T-cell (primary cell): ENCODE results near the gene TGM4. TPM values are rescaled to one million over a fixed set of nuclear protein-coding genes. Genes with fewer than 3 reads are reported as not detected.

Source experiments
- ATAC-seq, 4 experiments: fragments of 200-7000 bp in 3 of 4; fragments of 150-1000 bp in 1 of 4; cut with Tn5 transposase; replicated peaks in 1 of 4; 1 replicate in 3 of 4; 2 replicates in 1 of 4; pipeline ENCODE4 v1.10.0; 2021; ENCODE audit warnings: moderate library complexity in 3 of 4, mild to moderate bottlenecking in 2 of 4, moderate number of reproducible peaks in 1 of 4
- CTCF ChIA-PET, 2 donors: fragments of 300-600 bp; sonication (Branson Sonifier 250); formaldehyde crosslinking; loops; one replicate each; lab custom pipeline; 2022; ENCODE audit warnings: antibody characterized with exemption in 2 of 2; lab: Charles Lee
- POLR2A ChIA-PET, 2 donors: fragments of 300-600 bp; sonication (Branson Sonifier 250); formaldehyde crosslinking; loops; one replicate each; lab custom pipeline; 2022; ENCODE audit warnings: antibody characterized with exemption in 2 of 2; lab: Charles Lee
- DNase-seq, 35 experiments: peaks; one replicate each; pipeline versions ENCODE4 v3.0.0 to v3.0.0-alpha.2; 2013 to 2023
- H3K27ac ChIP-seq: one replicate; pipeline ENCODE4 v1.5.1; 2013; ENCODE audit warnings: low read length
- H3K27me3 ChIP-seq, 2 experiments: replicated peaks in 1 of 2; 1 replicate in 1 of 2; 2 replicates in 1 of 2; pipeline versions ENCODE4 v1.6.1 to v1.7.0; 2013; ENCODE audit warnings: low read length in 1 of 2, mixed read lengths in 1 of 2; ENCODE audit not compliant: control insufficient read depth in 2 of 2, insufficient read depth in 2 of 2; ENCODE audit errors: extremely low read depth in 1 of 2
- H3K36me3 ChIP-seq, 2 donors: 1 replicate in 1 of 2; 2 replicates in 1 of 2; pipeline versions ENCODE4 v1.6.1 to v1.7.0; 2013; ENCODE audit warnings: low read length in 1 of 2; ENCODE audit not compliant: control insufficient read depth in 2 of 2, insufficient read depth in 1 of 2; ENCODE audit errors: extremely low read depth in 1 of 2
- H3K4me1 ChIP-seq, 2 experiments: 1 replicate in 1 of 2; 2 replicates in 1 of 2; pipeline versions ENCODE4 v1.6.1 to v1.7.0; 2013; ENCODE audit warnings: low read length in 2 of 2, mixed read lengths in 1 of 2; ENCODE audit not compliant: insufficient read depth in 2 of 2, control insufficient read depth in 1 of 2; ENCODE audit errors: extremely low read depth in 1 of 2
- H3K4me3 ChIP-seq, 2 donors: 1 replicate in 1 of 2; 2 replicates in 1 of 2; pipeline versions ENCODE4 v1.5.1 to v1.7.0; 2013; ENCODE audit warnings: mild to moderate bottlenecking in 2 of 2, low read length in 1 of 2, moderate library complexity in 1 of 2; ENCODE audit not compliant: control insufficient read depth in 1 of 2; ENCODE audit errors: extremely low read depth in 1 of 2
- H3K9me3 ChIP-seq: 2 replicates; pipeline ENCODE4 v1.7.0; 2013
- H3K27ac Mint-ChIP-seq, 2 donors: one replicate each; pipeline ENCODE4 v1.8.0; 2020 to 2021; ENCODE audit warnings: mild to moderate bottlenecking in 2 of 2, mixed read lengths in 2 of 2
- H3K27me3 Mint-ChIP-seq, 2 donors: one replicate each; pipeline ENCODE4 v1.8.0; 2021 to 2022; ENCODE audit warnings: mixed read lengths in 2 of 2
- H3K36me3 Mint-ChIP-seq: one replicate; pipeline ENCODE4 v1.8.0; 2021; ENCODE audit warnings: mixed read lengths
- H3K4me1 Mint-ChIP-seq, 3 donors: one replicate each; pipeline ENCODE4 v1.8.0; 2020 to 2022; ENCODE audit warnings: mixed read lengths in 3 of 3, mild to moderate bottlenecking in 1 of 3
- H3K4me3 Mint-ChIP-seq, 3 donors: one replicate each; pipeline ENCODE4 v1.8.0; 2020 to 2022; ENCODE audit warnings: mild to moderate bottlenecking in 3 of 3, mixed read lengths in 3 of 3, moderate library complexity in 3 of 3
- H3K9me3 Mint-ChIP-seq, 3 donors: one replicate each; pipeline ENCODE4 v1.8.0; 2020 to 2022; ENCODE audit warnings: mixed read lengths in 3 of 3
- WGBS: methylation state at CpG from one replicate; pipeline ENCODE4 v1.1.5; 2013; ENCODE audit warnings: missing lambda C conversion rate; ENCODE audit not compliant: insufficient coverage; 5-methylcytosine and 5-hydroxymethylcytosine counted together
- total RNA-seq, 35 experiments: library from RNA in 6 of 35; stranded (reverse) in 6 of 35; fragments of 120-200 nt in 1 of 35; gene quantifications; one replicate each; pipeline versions ENCODE4 v1.2.1 to v1.2.4 and lab custom pipeline; 2013 to 2026

The TGM4 gene
- total RNA-seq = not detected
- not detected for total RNA-seq (2013)
- 0 to 0.34 (median 0) reads per million in 29 experiments for total RNA-seq (lab: John Stamatoyannopoulos, UW)

DNA sequence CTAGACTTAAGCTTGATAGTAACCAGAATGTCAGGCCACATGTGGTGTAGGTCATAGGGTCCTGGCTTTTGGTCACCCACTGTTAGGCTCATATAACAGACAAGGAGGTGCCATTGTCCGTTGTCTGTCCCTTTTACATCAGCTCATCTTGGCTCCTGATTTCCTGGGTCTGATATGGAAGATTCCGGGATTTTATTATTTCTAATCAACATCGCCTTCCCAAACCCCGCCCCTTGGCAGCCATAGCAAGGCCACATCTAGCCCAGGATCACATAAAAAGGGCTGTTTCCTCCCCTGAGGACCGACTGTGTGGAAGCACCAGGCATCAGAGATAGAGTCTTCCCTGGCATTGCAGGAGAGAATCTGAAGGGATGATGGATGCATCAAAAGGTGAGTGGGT is at the start of gene TGM4:
TGM4 (plus strand) TSS at position 301 of the 400 bp plus-strand sequence; CDS start at position 372, 71 bp downstream.
- no peaks in the 10 kb centered on the region for H3K9me3 ChIP-seq
- no peak within 1 kb of the TSS for H3K4me3 ChIP-seq
- no peak within 1 kb of the TSS for H3K27ac Mint-ChIP-seq
- no peaks in the 10 kb centered on the region for H3K4me1 Mint-ChIP-seq
- H3K4me1 ChIP-seq = no peaks in the 10 kb centered on the region
- no peak within 1 kb of the TSS for H3K27ac ChIP-seq
- DNase-seq (no peak), ATAC-seq (no peak)
- ChIA-PET POLR2A (no interaction called here), CTCF (no interaction called here)
- no peak within 1 kb of the TSS for H3K4me3 Mint-ChIP-seq
- no peaks in the 10 kb centered on the region for H3K36me3 ChIP-seq
- no peaks in the 10 kb centered on the region for H3K9me3 Mint-ChIP-seq
- no CpG with 5 or more reads among the region's 5 CpGs for WGBS
- no peaks in the 10 kb centered on the region for H3K27me3 ChIP-seq
- no peaks in the 10 kb centered on the region for H3K36me3 Mint-ChIP-seq
- peaks cover 0 to 5% of the 10 kb centered on the region in 2 donors for H3K27me3 Mint-ChIP-seq

DNA sequence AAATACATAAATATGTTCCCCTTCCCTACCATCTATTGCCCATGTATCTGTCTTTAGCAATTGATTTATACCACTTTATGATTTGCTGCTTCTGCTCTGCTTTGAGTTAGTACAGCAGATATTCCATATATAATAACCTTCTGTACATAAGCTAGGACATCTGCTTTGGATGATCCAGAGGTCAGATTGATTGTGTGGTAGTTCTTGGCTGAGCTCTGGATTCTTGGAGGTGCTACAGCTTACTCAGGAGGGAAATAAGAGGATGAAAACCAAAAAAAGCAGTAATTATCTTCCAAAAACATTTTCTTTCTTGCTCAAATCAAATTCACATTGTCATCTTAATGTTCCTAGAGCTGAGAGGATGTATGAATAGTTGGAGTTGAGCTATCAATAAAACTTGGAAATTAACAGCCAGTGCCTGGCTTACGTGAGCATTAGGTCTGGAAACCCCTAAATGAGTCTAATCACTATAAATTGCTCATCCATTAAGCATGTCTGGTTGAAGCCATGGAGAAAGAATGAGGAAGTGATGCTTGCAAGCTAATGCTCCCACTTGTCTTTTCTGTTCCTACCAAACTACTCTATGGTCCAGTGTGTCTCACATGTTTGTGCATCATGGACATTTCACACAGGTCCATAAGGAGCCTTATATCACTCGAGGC is 49.0 kb upstream of the TGM4 start:
- H3K9me3 ChIP-seq = no peaks in the 10 kb centered on the region
- H3K27me3 ChIP-seq = no peaks in the 10 kb centered on the region
- ChIA-PET CTCF (no interaction called here), POLR2A (no interaction called here)
- no CpG with 5 or more reads among the region's 2 CpGs for WGBS
- H3K4me1 ChIP-seq = no peaks in the 10 kb centered on the region
- Mint-ChIP-seq H3K36me3 (no peaks in the 10 kb centered on the region), H3K4me1 (no peaks in the 10 kb centered on the region), H3K27me3 (no peaks in the 10 kb centered on the region), H3K9me3 (no peaks in the 10 kb centered on the region), H3K27ac (no peak overlapping the region), H3K4me3 (no peak overlapping the region)
- H3K4me3 ChIP-seq = no peak overlapping the region
- DNase-seq = no peak
- ATAC-seq = no peak
- no peak overlapping the region for H3K27ac ChIP-seq
- no peaks in the 10 kb centered on the region for H3K36me3 ChIP-seq

DNA sequence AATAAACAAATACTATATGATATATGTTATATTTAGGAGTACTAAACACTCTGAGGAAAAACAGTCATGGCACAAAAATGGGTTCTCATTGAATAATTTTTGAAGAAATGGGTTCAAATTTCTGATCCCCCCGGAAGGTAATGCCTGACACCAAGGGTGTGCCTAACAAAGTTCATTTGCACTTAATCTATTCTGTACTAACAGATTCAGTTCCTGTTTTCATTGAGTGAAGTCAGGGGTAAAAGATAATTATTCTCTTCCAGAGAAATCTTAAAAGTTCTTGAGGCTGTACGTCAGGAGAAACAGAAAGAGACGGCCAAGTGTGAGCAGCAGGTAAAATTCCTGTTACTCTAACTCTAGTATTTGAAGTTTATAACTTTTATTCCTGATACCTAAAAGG is 47.2 kb upstream of the TGM4 start:
- Mint-ChIP-seq H3K9me3 (no peaks in the 10 kb centered on the region), H3K4me3 (no peak overlapping the region), H3K4me1 (no peaks in the 10 kb centered on the region), H3K27ac (no peak overlapping the region), H3K27me3 (no peaks in the 10 kb centered on the region), H3K36me3 (no peaks in the 10 kb centered on the region)
- no CpG with 5 or more reads among the region's 3 CpGs for WGBS
- Histone ChIP-seq H3K27ac (no peak overlapping the region), H3K4me3 (no peak overlapping the region), H3K9me3 (no peaks in the 10 kb centered on the region), H3K4me1 (no peaks in the 10 kb centered on the region), H3K27me3 (no peaks in the 10 kb centered on the region), H3K36me3 (no peaks in the 10 kb centered on the region)
- ATAC-seq = no peak
- POLR2A ChIA-PET = no interaction called here
- DNase-seq = no peak
- CTCF ChIA-PET = no interaction called here

DNA sequence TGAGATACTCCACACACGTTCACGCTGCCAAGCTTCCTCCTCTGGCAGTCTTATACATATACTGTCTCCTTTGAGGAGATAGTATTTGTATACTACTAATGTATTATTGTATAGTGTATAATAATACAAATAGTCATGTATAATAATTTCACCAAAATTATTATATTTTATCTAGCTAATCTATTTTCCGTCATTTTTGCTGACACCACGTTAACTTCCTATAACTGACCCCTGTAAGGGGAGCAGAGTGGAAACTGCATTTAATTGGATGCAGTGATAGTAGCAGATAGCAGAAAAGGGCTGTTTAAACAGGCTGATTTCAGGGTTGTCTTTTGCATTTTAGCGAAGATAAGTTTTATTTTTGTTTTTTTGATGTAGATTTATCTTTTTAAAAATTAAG is 43.2 kb upstream of the TGM4 start:
- no peak for DNase-seq
- Mint-ChIP-seq H3K4me1 (no peaks in the 10 kb centered on the region), H3K4me3 (no peak overlapping the region), H3K27ac (no peak overlapping the region), H3K36me3 (peaks cover 4% of the 10 kb centered on the region), H3K27me3 (no peaks in the 10 kb centered on the region), H3K9me3 (peaks cover 4 to 5% (median 4%) of the 10 kb centered on the region in 3 donors)
- WGBS = 100% methylated on average over 1 of the region's 5 CpGs
- Histone ChIP-seq H3K27me3 (no peaks in the 10 kb centered on the region), H3K36me3 (no peaks in the 10 kb centered on the region), H3K4me1 (no peaks in the 10 kb centered on the region), H3K4me3 (no peak overlapping the region), H3K9me3 (no peaks in the 10 kb centered on the region), H3K27ac (no peak overlapping the region)
- CTCF ChIA-PET = no interaction called here
- ATAC-seq = no peak
- POLR2A ChIA-PET = no interaction called here

DNA sequence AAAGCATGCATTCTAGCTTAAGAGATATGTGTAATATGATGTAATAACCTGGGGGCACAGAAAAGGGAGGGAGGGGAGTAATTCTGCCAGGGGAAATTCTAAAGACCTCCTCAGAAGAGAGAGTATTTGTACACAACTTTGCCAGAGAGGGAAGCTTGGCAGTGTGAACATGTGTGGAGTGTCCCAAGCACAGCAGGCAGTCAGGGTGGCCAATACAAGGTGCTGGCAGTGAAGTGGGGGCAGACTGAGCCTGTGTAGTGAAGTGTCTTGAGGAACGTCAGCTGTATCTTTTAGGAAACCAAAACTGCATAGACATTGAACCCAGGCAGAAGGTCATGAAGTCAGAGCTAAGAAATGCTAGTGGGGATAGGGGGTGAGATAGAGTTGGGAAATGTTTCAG is 42.4 kb upstream of the TGM4 start:
- H3K4me1 ChIP-seq = no peaks in the 10 kb centered on the region
- ATAC-seq (no peak), DNase-seq (no peak)
- Mint-ChIP-seq H3K27ac (no peak overlapping the region), H3K9me3 (peaks cover 10 to 12% (median 11%) of the 10 kb centered on the region in 3 donors), H3K27me3 (no peaks in the 10 kb centered on the region), H3K36me3 (peaks cover 10% of the 10 kb centered on the region), H3K4me3 (no peak overlapping the region), H3K4me1 (no peaks in the 10 kb centered on the region)
- POLR2A ChIA-PET = interaction anchor here in 1 of 2 donors (0.5 kb wide), 1 partner anchor 370 kb away, joined by 4 read pairs; no protein-coding TSS in a partner anchor
- CTCF ChIA-PET = no interaction called here
- H3K4me3 ChIP-seq = no peak overlapping the region
- H3K9me3 ChIP-seq = no peaks in the 10 kb centered on the region
- no peaks in the 10 kb centered on the region for H3K36me3 ChIP-seq
- H3K27me3 ChIP-seq = no peaks in the 10 kb centered on the region
- 86% methylated on average over 1 of the region's 1 CpG for WGBS
- H3K27ac ChIP-seq = no peak overlapping the region

DNA sequence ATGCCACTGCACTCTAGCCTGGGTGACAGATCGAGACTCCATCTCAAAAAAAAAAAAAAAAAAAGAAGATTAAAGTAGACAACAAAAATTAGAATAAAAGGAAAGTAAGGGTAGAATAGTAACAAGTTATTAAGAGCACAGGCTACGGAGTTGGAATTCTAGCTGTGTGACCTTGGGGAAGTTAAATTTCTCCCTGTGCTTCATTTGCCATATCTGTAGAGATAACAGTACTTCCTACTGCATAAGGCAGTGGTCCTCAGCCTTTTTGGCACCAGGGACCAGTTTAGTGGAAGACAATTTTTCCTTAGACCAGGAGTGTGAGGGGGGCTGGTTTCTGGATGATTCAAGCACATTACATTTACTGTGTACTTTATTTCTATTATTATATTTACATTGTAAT is 41.4 kb upstream of the TGM4 start:
- Mint-ChIP-seq H3K27ac (no peak overlapping the region), H3K4me3 (no peak overlapping the region), H3K36me3 (peaks cover 12% of the 10 kb centered on the region), H3K4me1 (no peaks in the 10 kb centered on the region), H3K9me3 (peaks cover 10 to 16% (median 11%) of the 10 kb centered on the region in 3 donors), H3K27me3 (no peaks in the 10 kb centered on the region)
- Histone ChIP-seq H3K4me3 (no peak overlapping the region), H3K27me3 (no peaks in the 10 kb centered on the region), H3K9me3 (no peaks in the 10 kb centered on the region), H3K36me3 (no peaks in the 10 kb centered on the region), H3K27ac (no peak overlapping the region), H3K4me1 (no peaks in the 10 kb centered on the region)
- POLR2A ChIA-PET = no interaction called here
- DNase-seq (no peak), ATAC-seq (no peak)
- CTCF ChIA-PET = interaction anchor here in 1 of 2 donors (0.7 kb wide), 1 partner anchor 80 kb away, joined by 6 read pairs; no protein-coding TSS in a partner anchor
- WGBS = no CpG with 5 or more reads among the region's 2 CpGs
